IPS DF 4.7 (cell line): ENCODE data around the gene C1orf105.
"Not testable (repeated sequence)": the region's sequence is repeated elsewhere in the genome, so short reads cannot be mapped to it uniquely, and the experiment has no call there.

Experiments used
- DNase-seq: peaks from one replicate; pipeline ENCODE4 v3.0.0-alpha.2; 2013; ENCODE audit warnings: low spot score; ENCODE audit errors: extremely low read depth

C1orf105 gene

GRCh38 chr1:172486805-172487454 lies 66.4 kb downstream of the C1orf105 start:
- no peak for DNase-seq

GRCh38 chr1:172487550-172487949 lies 67.1 kb downstream of the C1orf105 start:
- no peak for DNase-seq

DNA sequence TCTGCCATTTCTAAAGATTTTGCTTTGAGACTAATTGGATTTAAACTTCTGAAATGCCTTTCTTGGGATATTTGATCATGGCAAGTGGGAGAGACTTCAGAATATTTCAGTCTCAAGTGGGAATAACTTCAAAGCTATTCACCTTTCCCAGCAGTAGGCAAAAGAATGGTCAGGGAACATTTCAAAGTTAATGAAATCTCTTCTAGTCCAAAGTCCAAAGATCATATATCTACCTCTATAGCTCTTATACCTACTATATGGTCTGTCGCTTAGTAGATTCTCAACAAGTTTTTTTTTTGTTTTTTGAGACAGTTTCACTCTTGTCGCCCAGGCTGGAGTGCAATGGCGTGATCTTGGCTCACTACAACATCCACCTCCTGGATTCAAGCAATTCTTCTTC lies 67.9 kb downstream of the C1orf105 start:
- DNase-seq = no peak

GRCh38 chr1:172489847-172490246 lies 69.4 kb downstream of the C1orf105 start:
- no peak for DNase-seq

DNA sequence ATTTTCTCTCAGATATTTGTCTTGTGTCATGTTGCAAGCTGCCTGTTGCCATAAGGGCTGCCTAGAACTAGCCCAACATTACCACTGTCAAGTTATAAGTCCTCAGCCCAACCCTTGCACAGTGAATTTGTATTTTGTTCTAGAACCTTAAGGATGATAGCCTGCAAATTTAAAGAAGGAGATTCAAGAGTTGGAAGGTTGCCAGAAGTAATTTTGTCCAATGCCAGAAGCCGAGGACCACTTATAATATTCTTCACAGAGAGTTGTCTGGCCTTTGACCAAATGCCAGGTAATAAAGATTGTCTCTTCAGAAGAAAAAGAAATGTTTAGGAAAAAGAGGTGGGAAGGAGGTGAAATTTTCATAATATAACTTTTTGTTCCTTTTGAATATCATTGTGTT lies 71.9 kb downstream of the C1orf105 start:
- DNase-seq = no peak

DNA sequence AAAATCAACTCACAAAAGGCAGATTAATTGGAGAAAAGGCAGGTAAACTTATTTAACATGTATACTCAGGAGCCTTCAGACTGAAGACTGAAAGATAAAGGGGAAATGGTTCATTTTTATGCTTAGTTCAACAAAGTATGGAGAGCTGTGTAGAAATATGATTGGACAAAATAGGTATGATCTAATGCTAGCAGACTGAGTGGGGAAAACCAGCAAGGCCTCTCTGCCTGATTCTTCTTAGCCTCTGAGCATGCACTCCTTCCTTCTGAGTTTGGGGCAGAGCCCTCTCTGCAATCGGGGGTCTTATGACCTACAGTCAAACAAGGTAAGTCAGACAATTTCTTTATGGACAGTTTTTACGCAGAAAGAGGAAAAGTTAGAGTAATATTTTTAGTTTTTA lies 73.7 kb downstream of the C1orf105 start:
- DNase-seq = no peak

DNA sequence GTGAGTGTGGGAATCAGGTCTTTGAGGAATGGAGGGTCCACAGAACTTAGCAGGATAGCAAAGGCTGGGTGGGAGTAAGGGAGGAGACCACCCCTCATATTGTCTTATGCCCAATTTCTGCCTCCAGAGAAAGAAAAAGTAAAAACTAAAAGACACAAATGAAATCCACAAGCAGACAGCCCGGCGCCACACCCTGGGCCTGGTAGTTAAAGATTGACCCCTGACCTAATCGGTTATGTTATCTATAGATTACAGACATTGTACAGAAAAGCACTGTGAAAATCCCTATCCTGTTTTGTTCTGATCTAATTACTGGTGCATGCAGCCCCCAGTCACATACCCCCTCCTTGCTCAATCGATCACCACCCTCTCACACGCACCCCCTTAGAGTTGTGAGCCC lies 75.6 kb downstream of the C1orf105 start:
- not testable (repeated sequence) for DNase-seq

- no peak for DNase-seq
Measured at GRCh38 chr1:172496678-172497077, 76.2 kb downstream of the C1orf105 start.

DNA sequence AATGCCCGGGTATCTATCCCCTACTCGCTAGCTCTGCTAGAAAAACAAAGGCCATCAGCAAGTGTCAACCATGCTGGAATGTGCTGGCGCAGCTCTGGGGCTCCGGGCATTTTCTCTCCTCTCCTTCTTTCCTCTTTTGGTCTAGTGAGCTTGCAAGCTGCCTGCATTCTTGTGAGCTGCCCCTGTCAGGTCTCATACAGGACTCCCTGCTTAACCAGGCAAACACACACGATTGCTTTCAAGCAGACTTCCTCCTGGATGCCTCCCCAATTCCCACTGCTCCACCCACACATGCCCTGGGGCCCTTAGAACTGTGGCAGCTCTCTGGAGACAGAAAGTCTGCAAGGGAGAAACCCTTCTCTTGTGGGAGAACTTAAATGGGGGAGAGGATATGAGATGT lies 76.7 kb downstream of the C1orf105 start:
- no peak for DNase-seq

- no peak for DNase-seq
Measured at GRCh38 chr1:172498857-172499256, 78.4 kb downstream of the C1orf105 start.

DNA sequence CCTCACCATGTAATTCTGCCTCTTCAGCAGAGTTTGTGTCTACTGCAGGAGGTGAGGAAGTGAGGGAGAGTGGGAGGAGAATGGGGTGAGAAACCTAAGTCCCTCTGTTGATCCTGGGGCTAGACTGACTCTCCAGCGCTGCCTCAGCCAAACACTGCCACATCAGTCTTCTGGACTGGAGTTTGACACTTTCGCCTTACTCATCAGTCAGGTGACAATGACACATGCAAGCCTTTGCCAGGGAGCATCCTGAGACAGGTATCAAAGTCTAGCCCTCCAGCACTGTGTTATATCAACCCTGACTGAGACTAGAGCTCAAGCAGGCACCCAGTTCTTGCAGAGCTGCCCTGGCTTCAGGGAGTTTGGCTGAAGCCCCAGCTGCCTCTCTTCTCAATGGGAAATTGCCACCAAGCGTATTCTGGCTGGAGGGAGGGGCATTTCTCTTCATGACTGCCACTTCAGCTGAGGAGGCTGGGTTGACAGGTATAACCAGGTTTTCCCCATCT lies 79.2 kb downstream of the C1orf105 start:
- DNase-seq = no peak

DNA sequence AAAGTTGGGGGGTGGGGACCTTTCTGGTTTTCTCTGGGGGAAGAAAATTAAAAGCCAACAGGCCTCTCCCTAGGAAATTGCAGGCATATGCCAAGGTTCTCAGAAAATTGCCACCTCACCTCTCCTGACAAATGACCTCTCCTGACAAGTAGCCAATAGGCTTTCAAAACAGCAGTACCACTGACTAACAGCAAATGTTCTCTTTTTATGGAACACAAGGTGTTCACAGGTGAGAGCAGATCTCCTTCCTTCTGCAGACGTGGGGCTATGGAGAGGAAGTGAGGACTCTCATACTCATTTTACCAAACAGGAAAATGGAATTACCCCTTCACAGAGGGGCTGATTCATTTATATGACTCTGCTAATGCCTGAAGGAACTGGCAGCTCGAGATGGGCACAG lies 79.7 kb downstream of the C1orf105 start:
- no peak for DNase-seq

- DNase-seq = no peak
Measured at GRCh38 chr1:172507741-172508140, 87.3 kb downstream of the C1orf105 start.

- DNase-seq = no peak
Measured at GRCh38 chr1:172510479-172510878, 90.0 kb downstream of the C1orf105 start.

- DNase-seq = no peak
Measured at GRCh38 chr1:172512591-172512990, 92.1 kb downstream of the C1orf105 start.

GRCh38 chr1:172513479-172513878 lies 93.0 kb downstream of the C1orf105 start:
- DNase-seq = no peak

DNA sequence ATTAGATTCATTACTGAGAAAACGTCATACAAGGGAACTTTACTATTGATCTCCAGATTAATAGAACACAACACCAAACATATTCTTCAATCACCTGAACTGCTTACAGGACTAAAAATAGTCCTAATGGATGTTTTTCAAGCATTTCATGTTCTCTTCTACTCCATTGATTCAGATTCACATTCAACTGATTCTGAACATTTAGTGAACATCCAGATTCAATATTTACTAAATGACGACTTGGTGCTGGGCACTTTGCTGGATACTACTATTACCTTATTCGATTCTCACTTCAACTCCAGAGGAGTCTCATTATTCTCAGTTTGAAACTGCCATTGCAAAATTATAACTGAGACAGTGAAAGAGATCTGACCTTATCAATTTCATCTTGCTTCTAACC lies 93.6 kb downstream of the C1orf105 start:
- DNase-seq = no peak

DNA sequence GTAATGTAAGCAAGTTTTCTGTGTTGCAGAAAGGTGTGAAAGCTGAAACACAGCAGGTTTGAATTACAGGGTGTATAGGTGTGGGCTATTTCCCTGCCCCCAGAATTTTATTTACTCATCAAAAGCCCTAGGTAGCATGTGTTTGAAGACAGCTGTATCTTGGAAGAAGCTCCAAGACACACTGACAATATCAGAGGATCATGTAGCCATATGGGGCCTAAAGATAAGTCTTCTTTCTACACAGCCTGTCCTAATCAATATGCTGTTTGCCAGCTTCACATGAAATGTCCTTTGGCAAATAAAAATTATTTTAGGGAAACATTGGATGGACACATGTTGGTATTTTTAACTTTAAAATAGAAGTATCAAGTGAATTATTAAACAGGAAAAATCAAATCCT lies 95.0 kb downstream of the C1orf105 start:
- DNase-seq = no peak

DNA sequence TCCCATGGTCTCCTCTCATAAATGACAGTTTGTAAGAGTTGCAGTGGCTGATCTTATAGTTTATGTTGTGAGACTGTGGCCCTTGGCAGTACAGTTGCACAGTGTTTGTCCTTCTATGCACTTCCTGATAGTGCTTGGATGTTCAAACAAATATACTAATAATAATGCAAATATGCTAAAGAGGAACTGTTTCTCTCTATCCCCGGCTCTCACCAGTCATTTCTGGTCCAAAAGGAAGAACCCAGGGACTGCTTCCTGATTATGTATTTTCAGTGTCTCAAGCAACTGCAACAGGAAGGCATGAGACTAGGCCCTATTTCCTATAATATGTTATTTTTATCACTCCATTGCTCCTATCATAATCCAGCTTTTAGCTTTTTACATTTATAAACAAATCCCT lies 95.4 kb downstream of the C1orf105 start:
- no peak for DNase-seq

DNA sequence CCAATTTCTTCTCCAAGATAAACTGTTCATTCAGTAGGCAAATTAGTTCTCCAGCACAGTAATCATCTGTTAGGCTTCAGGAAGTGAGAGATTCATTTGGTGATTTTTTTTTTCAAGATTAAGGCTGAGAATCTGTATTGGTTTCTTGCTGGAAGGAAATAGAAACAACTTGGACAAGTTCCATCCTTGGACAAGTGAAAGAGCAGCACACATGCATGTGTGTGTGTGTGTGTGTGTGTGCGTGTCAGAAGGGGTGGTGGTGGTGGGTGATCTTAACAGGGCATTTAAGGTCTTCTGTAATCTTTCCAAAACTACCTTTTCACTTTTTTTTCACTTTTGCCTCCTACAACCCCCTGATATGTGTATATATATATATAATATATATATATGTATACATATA lies 96.6 kb downstream of the C1orf105 start:
- DNase-seq = no peak

DNA sequence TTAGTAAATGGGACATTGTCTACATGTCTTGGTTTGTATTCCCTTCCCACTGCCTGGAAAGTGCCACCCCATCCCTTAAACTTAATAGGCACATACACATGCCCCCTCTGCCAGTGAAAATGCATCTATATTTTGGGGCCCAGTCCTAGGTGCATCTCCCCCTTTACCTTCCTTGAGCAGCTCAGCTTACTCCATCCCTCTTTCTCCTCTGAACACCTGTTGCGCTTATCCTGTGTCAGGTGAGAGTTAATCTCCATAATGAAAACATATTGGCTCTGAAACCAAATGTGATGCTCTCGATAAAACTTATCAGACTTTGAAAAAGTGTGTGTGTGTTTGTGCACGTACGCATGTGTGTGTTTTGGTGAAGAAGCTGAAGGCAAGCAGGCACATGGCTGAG lies 97.1 kb downstream of the C1orf105 start:
- DNase-seq = no peak
